ENCODE measurements around the gene GAS7. TPM values are rescaled to one million over a fixed set of nuclear protein-coding genes. Genes with fewer than 3 reads are reported as not detected.

Gene GAS7
- total RNA-seq, 1 experiment from 2014 or later: 6.0 TPM

GRCh38 chr17:10072086-10072485 lies 126.3 kb downstream of the GAS7 start:
- H2BK12ac ChIP-seq (ENCODE audit: insufficient read length, low read depth, low read length): no peak overlapping the region
- H3K23ac ChIP-seq (ENCODE audit: insufficient read length, low read depth, low read length): no peak overlapping the region
- peaks cover 15% of the 10 kb centered on the region in 2 experiments for H3K4me1 Mint-ChIP-seq
- no peak overlapping the region for H4K8ac ChIP-seq (replicated peaks; ENCODE audit: insufficient read length, low read depth, low read length)
- H4K20me1 ChIP-seq (ENCODE audit: control insufficient read depth, insufficient read depth, insufficient read length): no peaks in the 10 kb centered on the region
- H3K27ac Mint-ChIP-seq: no peak overlapping the region
- no peaks in the 10 kb centered on the region for H3K9me3 ChIP-seq (ENCODE audit: control insufficient read depth, low read depth, low read length)
- no peak for TF ChIP-seq CTCF (conservative IDR thresholded peaks at IDR 0.05)
- H3K4me2 ChIP-seq (ENCODE audit: insufficient read depth, insufficient read length, low read length): no peak overlapping the region
- no peaks in the 10 kb centered on the region for H3K79me2 ChIP-seq (ENCODE audit: insufficient read depth, low read length)
- H3K9ac ChIP-seq (ENCODE audit: extremely low read depth, insufficient read length, low read length): no peak overlapping the region
- H3K79me1 ChIP-seq (ENCODE audit: insufficient read depth, low read depth, low read length, poor library complexity, severe bottlenecking): no peaks in the 10 kb centered on the region
- no peak overlapping the region for H4K5ac ChIP-seq (ENCODE audit: insufficient read length, low read depth, low read length)
- no peak overlapping the region for H3K4ac ChIP-seq (ENCODE audit: low read depth, low read length)
- H3K4me1 ChIP-seq (ENCODE audit: insufficient read depth, low read length): no peaks in the 10 kb centered on the region
- H3T11ph ChIP-seq (ENCODE audit: low read length): no peak overlapping the region
- H3K9me3 Mint-ChIP-seq: no peaks in the 10 kb centered on the region
- no peaks in the 10 kb centered on the region for H3K23me2 ChIP-seq (ENCODE audit: insufficient read length, low read depth, low read length, poor library complexity, severe bottlenecking)
- no peak overlapping the region for H2AK5ac ChIP-seq (ENCODE audit: insufficient read length, low read length)
- WGBS (ENCODE audit: extremely low coverage, insufficient read length, low lambda C conversion rate): no CpG with 5 or more reads among the region's 4 CpGs
- H4K91ac ChIP-seq (ENCODE audit: insufficient read length, low read depth, low read length): no peak overlapping the region
- H2BK20ac ChIP-seq (ENCODE audit: low read depth, low read length, poor library complexity, severe bottlenecking): no peak overlapping the region
- no peak overlapping the region for H3K27ac ChIP-seq (ENCODE audit: insufficient read length, low read depth, low read length)
- H3K27me3 Mint-ChIP-seq (ENCODE audit: low read depth): peaks cover 1% of the 10 kb centered on the region; the same call in 1 of the 2 replicates
- H2AFZ ChIP-seq (ENCODE audit: low read length): no peak overlapping the region
- no peak for DNase-seq
- no peak overlapping the region for H3K56ac ChIP-seq (ENCODE audit: insufficient read length, low read depth, low read length)
- no peak overlapping the region for H2BK15ac ChIP-seq (ENCODE audit: low read depth, low read length)
- no peak overlapping the region for H2BK120ac ChIP-seq (ENCODE audit: low read depth, low read length, poor library complexity, severe bottlenecking)
- no peaks in the 10 kb centered on the region for H3K27me3 ChIP-seq (ENCODE audit: insufficient read depth, low read length)
- H2BK5ac ChIP-seq (ENCODE audit: insufficient read length, low read length): no peak overlapping the region
- H3K14ac ChIP-seq (ENCODE audit: insufficient read depth, low read length): no peak overlapping the region
- no peak overlapping the region for H3K18ac ChIP-seq (ENCODE audit: insufficient read length, low read depth, low read length)
- no peaks in the 10 kb centered on the region for H3K36me3 Mint-ChIP-seq (ENCODE audit: insufficient read depth in 1 of 3, low read depth in 3 of 3)
- H3K4me3 Mint-ChIP-seq: no peak overlapping the region
